ENCODE data around the gene MCRIP2.

MCRIP2 gene

DNA sequence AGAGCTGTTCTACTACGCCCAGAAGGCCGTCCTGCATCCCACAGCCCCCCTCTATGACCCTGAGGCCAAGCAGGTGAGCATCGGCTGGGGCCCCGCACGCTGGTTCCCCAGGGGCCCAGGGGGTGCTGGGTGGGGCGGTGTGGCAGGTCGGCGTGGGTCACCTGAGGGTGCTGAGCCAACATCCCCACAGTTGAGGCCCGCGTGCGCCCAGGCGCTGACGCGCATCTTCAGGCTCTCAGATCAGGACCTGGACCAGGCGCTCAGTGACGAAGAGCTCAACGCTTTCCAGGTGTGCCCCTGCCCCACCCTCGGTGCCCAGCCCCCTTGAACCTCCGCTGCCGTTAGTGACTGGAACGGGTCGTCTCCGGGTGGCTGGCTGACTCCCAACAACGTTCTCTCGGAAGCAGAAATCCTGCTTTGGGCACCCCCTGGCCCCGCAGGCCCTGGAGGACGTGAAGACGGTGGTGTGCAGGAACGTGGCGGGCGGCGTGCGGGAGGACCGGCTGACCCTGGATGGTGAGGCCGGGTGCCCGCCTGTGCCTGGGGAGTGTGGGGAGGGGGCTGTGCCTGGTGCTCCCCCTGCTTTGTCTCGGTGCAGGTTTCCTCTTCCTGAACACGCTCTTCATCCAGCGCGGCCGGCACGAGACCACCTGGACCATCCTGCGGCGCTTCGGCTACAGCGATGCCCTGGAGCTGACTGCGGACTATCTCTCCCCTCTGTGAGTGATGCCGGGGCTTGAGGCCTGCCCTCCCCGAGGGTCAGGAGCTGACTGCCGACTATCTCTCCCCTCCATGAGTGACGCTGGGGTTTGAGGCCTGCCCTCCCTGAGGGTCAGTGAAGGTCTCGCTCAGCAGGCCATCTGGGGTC is 29.1 kb downstream of the MCRIP2 start:
- DNase-seq (ENCODE audit: low spot score): no peak

DNA sequence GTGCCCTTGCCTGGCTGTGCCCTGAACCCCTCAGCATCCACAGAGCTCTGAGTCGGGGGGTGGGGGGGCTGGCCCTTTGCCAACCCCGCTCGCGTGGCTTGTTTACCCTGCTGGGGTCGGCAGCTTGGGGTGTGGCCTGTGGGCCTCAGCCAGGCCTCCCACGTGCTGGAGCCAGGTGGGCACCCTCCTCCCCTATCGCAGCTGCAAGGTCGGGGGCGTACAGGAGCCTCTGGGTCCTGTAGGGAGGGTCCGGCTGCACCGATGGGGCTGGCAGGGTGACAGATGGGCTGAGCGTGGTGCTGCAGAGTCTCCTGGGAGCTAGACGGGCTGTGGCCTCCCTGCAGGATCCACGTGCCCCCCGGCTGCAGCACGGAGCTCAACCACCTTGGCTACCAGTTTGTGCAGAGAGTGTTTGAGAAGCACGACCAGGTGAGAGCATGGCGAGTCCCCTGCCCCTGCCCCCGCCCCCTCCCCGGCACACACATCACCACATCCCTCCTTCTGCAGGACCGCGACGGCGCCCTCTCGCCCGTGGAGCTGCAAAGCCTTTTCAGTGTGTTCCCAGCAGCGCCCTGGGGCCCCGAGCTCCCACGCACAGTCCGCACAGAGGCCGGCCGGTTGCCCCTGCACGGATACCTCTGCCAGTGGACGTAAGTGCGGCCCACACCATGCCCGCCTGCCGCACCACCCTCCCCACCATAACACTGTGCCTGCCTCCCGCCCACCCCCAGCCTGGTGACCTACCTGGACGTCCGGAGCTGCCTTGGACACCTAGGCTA is 29.9 kb downstream of the MCRIP2 start:
- DNase-seq (ENCODE audit: low spot score): no peak

DNA sequence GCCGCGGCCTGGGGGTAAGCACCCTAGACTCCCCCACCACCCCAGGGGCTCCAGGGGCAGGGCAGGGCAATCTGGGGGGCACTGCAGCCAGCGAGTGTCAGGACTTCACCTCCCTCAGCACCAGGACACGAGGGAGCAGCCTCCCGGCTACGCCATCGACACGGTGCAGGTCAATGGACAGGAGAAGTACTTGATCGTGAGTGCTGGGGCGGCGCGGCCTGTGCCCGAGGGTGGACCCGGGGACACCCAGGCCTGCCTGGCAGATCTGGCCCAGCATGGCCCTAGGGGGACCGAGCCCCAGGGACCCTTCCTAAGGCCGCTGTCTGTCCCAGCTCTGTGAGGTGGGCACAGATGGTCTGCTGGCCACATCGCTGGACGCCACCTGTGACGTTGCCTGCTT is 30.7 kb downstream of the MCRIP2 start:
- no peak for DNase-seq (ENCODE audit: low spot score)

DNA sequence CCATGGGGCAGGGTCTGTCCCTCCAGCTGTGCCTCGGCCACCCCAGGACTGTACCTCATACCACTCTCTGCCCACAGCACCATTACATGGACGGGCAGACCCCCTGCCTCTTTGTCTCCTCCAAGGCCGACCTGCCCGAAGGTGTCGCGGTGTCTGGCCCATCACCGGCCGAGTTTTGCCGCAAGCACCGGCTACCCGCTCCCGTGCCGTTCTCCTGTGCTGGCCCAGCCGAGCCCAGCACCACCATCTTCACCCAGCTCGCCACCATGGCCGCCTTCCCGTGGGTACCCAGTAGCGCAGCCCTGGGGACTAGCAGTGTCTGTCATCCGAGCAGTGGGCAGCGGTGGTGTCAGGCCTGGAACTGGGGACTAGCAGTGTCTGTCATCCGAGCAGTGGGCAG is 31.2 kb downstream of the MCRIP2 start:
- DNase-seq (ENCODE audit: low spot score): no peak

DNA sequence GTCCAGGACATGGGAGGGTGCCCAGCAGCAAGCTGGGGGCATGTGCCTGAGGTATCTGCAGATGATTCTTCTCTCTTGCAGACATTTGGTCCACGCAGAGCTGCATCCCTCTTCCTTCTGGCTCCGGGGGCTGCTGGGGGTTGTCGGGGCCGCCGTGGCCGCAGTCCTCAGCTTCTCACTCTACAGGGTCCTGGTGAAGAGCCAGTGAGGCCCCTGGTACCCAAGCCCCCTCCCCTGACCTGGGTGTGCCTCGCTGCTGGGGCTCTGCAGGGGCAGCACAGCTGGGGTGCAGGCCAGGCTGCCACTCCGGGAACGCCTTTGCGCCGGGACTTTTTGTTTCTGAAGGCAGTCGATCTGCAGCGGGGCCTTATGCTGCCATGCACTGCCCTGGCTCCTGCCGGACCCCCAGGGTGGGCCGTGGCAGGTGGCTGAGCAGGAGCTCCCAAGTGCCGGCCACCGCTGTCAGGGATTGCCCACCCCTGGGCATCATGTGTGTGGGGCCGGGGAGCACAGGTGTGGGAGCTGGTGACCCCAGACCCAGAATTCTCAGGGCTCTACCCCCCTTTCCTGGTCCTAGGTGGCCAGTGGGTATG is 31.9 kb downstream of the MCRIP2 start:
- no peak for DNase-seq (ENCODE audit: low spot score)

GRCh38 chr16:674214-674881 is 32.7 kb downstream of the MCRIP2 start:
- DNase-seq (ENCODE audit: low spot score): no peak

GRCh38 chr16:674968-675883 is 33.6 kb downstream of the MCRIP2 start, which contains the start of gene RHBDL1:
RHBDL1 (plus strand) TSS chr16:675671; CDS start chr16:675791, 120 bp downstream.
- no peak for DNase-seq (ENCODE audit: low spot score)

DNA sequence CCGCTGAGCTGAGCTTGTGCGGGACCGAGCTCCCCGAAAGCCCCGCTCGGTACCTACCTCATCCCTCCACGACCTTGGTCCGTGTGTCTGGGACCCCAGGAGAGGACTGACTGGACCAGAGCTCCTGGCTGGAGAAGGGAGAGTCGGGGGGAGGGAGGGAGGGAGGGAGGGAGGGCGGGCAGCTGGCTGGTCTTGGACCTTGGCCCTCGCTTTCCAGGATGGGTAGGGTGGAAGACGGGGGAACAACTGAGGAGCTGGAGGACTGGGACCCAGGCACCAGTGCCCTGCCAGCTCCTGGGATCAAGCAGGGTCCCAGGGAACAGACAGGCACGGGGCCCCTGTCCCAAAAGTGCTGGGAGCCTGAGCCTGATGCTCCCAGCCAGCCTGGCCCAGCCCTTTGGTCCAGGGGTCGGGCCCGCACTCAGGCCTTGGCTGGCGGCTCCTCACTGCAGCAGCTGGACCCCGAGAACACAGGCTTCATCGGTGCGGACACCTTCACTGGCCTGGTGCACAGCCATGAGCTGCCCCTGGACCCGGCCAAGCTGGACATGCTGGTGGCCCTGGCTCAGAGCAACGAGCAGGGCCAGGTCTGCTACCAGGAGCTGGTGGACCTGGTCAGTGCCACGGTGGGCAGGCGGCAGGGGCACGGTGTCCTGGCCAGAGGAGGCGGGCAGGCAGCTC is 34.4 kb downstream of the MCRIP2 start:
- no peak for DNase-seq (ENCODE audit: low spot score)

DNA sequence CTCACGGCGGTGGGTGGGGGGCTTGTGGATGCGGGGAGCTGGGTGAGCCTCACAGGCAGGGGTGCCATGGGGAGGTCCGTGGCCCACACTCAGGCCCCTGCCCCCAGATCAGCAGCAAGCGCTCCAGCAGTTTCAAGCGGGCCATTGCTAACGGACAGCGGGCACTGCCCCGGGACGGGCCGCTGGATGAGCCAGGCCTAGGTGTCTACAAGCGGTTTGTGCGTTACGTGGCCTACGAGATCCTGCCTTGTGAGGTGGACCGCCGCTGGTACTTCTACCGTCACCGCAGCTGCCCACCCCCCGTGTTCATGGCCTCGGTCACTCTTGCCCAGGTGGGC is 34.9 kb downstream of the MCRIP2 start:
- DNase-seq (ENCODE audit: low spot score): no peak

- no peak for DNase-seq (ENCODE audit: low spot score)
Observed at GRCh38 chr16:676913-677312, 35.3 kb downstream of the MCRIP2 start.

- DNase-seq (ENCODE audit: low spot score): no peak
Observed at GRCh38 chr16:677316-678190, 35.9 kb downstream of the MCRIP2 start.

DNA sequence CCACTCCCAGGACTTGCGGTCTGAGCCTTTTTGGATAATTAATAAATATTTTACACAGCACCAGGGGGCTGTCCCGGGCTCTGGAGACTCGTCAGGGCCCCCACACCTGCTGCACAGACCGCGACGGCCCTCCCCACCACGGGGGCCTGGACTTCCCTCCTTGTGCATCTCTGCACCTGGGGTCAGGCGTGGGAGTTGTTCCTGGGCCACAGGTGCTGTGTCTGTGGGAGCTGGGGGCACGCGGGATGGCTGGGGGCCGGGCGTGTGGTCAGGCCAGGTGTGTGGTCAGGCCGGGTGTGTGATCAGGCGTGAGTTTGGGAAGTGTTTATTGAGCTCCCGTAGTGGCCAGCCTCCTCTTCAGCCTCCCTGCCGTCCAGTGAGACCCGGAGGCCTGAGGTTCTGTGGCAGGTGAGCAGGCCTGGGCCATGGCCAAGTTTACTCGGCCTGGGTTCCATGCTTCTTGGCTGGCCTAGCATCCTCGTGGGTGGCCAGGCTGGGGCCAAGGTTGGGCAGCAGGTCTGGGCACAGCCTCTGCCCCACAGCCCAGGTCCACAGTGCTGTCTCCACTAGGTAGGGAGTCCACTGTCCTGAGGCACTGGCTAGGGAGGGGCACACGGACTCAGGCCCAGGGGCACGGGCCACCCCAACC is 36.7 kb downstream of the MCRIP2 start:
- no peak for DNase-seq (ENCODE audit: low spot score)

DNA sequence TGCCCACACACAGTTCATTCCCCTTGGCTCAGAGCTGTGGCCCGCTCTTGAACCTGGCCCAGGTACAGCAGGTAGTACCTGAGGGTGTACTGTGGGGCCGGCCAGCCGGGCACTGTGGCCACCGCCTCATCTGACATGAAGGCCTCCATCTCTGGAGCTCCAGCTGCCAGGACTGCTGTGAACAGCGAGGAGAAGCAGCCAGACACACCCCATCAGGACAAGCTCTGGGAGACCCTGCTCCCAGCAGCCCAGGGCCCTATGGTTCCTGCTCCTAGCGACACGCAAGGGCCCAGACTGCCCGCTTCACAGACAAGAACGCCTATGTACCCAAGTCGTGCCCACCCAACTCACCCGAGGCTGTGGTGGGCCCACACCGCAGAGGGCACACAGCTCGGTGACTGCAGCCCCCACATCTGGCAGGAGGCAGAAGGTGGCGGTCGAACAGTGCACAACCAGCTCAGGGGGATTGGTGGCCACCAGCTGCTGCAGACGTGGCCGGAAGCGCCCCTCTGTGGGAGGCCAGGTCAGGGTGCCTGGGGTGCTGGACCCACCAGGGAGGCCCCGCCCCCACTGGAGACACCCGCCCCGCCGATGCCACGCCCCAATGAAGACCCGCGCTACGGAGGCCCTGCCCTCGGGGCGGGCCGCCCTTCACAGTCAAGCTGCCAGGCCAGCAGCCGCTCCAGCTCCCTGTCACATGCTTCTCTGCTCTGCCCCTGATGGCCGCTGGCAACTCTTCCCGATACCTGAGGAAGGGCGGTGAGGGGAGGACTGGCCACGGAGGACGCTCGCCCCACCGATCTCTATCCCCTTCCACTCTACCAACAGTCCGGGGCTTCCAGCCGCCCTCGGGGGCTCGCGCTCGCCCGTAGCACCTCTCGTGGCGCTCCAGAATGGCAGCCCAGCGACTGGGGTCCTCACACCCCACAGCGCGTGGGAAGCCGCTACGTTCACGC is 37.5 kb downstream of the MCRIP2 start:
- no peak for DNase-seq (ENCODE audit: low spot score)

GRCh38 chr16:679814-680624 is 38.4 kb downstream of the MCRIP2 start, which contains the start of gene STUB1:
STUB1 (plus strand) TSS chr16:680410; CDS start chr16:680526, 116 bp downstream.
- DNase-seq (ENCODE audit: low spot score): peak; percentile 84

GRCh38 chr16:680625-680945 is 39.0 kb downstream of the MCRIP2 start:
- DNase-seq (ENCODE audit: low spot score): no peak

DNA sequence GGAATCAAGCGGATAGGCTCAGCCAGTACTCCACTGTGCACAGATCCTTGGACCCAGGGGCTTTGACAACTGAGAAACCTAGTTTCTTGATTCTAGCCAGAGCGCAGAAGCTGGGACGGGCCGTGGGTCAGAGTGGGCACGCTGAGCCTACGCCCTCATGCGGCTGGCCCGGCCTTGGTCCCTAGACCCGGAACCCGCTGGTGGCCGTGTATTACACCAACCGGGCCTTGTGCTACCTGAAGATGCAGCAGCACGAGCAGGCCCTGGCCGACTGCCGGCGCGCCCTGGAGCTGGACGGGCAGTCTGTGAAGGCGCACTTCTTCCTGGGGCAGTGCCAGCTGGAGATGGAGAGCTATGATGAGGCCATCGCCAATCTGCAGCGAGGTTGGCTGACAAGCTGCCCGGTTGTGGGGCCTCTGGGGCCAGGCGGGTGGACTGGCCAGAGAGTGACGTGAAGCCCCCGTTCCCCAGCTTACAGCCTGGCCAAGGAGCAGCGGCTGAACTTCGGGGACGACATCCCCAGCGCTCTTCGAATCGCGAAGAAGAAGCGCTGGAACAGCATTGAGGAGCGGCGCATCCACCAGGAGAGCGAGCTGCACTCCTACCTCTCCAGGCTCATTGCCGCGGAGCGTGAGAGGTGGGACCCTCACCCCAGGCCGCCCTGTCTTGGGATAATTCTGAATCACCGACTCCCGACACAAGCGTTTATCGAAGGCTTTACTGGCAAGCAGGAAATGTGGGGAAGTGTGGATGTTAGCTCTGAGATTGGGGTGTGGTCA is 39.5 kb downstream of the MCRIP2 start:
- no peak for DNase-seq (ENCODE audit: low spot score)
